K562 (cell line): ENCODE measurements around the gene RNU5D-1. TPM values are rescaled to one million over a fixed set of nuclear protein-coding genes. Genes with fewer than 3 reads are reported as not detected.

Experiments
- BCL6 ChIP-seq: fragments of 250-450 bp; sonication (Bioruptor Pico); IDR thresholded peaks from 2 replicates; pipeline ENCODE4 v1.4.0; 2020
- DNMT1 ChIP-seq: fragments of 450-650 bp; IDR thresholded peaks from 2 replicates; pipeline ENCODE4 v1.6.1; 2016; ENCODE audit warnings: antibody characterized with exemption, mild to moderate bottlenecking
- FOXA1 ChIP-seq: fragments of 450-650 bp; IDR thresholded peaks from 2 replicates; pipeline ENCODE4 v1.6.1; 2016; ENCODE audit warnings: mild to moderate bottlenecking, borderline replicate concordance
- FOXM1 ChIP-seq, 2 experiments: fragments of 450-650 bp in 1 of 2; sonication (generic) in 1 of 2; formaldehyde crosslinking in 1 of 2; IDR thresholded peaks; 2 replicates each; pipeline versions ENCODE4 v1.6.1 to v1.9.0; 2017 to 2022; ENCODE audit warnings: low read depth in 2 of 2, mild to moderate bottlenecking in 2 of 2, missing genetic modification reagents in 1 of 2, moderate library complexity in 1 of 2
- IFI16 ChIP-seq: fragments of 250-450 bp; sonication (Bioruptor Pico); IDR thresholded peaks from 2 replicates; pipeline ENCODE4 v2.1.2; 2022; ENCODE audit warnings: mild to moderate bottlenecking, inconsistent platforms
- ILF3 ChIP-seq: fragments of 450-650 bp; IDR thresholded peaks from 2 replicates; pipeline ENCODE4 v1.6.1; 2018; ENCODE audit warnings: antibody characterized with exemption, mild to moderate bottlenecking, moderate library complexity, borderline replicate concordance
- KDM4B ChIP-seq, 2 experiments: fragments of 450-650 bp in 1 of 2; sonication (generic) in 1 of 2; IDR thresholded peaks; 2 replicates each; pipeline ENCODE4 v1.6.1; 2016 to 2017; ENCODE audit warnings: borderline replicate concordance in 2 of 2, antibody characterized with exemption in 1 of 2, low read depth in 1 of 2, mild to moderate bottlenecking in 1 of 2
- POLR3A ChIP-seq: IDR thresholded peaks from 2 replicates; pipeline ENCODE4 v1.6.1; 2011; ENCODE audit warnings: borderline replicate concordance, mild to moderate bottlenecking, moderate library complexity; ENCODE audit not compliant: insufficient read length, insufficient read depth; ENCODE audit errors: extremely low read depth
- RNF2 ChIP-seq: sonication (generic); IDR thresholded peaks from 2 replicates; pipeline ENCODE4 v1.6.1; 2016
- SMARCE1 ChIP-seq: fragments of 450-650 bp; IDR thresholded peaks from 2 replicates; pipeline ENCODE4 v1.7.1; 2016; ENCODE audit warnings: mild to moderate bottlenecking
- TOE1 ChIP-seq, 2 experiments: fragments of 450-650 bp in 1 of 2; sonication (generic) in 1 of 2; formaldehyde crosslinking in 1 of 2; IDR thresholded peaks; 2 replicates each; pipeline versions ENCODE4 v1.7.1 to v1.8.0; 2016 to 2022; ENCODE audit warnings: borderline replicate concordance in 2 of 2, mild to moderate bottlenecking in 2 of 2, antibody characterized with exemption in 1 of 2, inconsistent platforms in 1 of 2, low read depth in 1 of 2, missing genetic modification reagents in 1 of 2, moderate library complexity in 1 of 2
- U2AF1 ChIP-seq: fragments of 200-400 bp; formaldehyde crosslinking; optimal IDR thresholded peaks from 2 replicates; pipeline ENCODE3; 2017; ENCODE audit warnings: mild to moderate bottlenecking, low read depth, low read length, moderate library complexity
- XRCC4 ChIP-seq: IDR thresholded peaks from one replicate; pipeline ENCODE4 v1.6.1; 2011; ENCODE audit not compliant: insufficient read depth, insufficient read length; ENCODE audit errors: extremely low read depth
- ZNF232 ChIP-seq: sonication (generic); formaldehyde crosslinking; IDR thresholded peaks from 2 replicates; pipeline ENCODE4 v1.8.0; 2022; ENCODE audit warnings: mild to moderate bottlenecking, missing genetic modification reagents
- ZNF507 ChIP-seq: conservative IDR thresholded peaks from 2 replicates; pipeline ENCODE4 v1.6.1; 2017; ENCODE audit warnings: missing genetic modification characterization, missing compliant biosample characterization
- polyA plus RNA-seq, 8 experiments: library from polyadenylated mRNA; depleted of rRNA in 4 of 8; stranded (reverse) in 5 of 8; unstranded in 3 of 8; fragments of >200 nt; fragmentation: Nextera tagmentation in 2 of 8; fragmentation: Illumina TruSeq in 1 of 8; extraction: Ambion mirVana in 2 of 8; extraction: Trizol in 1 of 8; gene quantifications; 2 replicates each; pipeline versions ENCODE4 v1.2.1 to v1.2.3, GENCODE V29; 2011 to 2014; ENCODE audit warnings: inconsistent platforms in 1 of 8, missing spikeins in 1 of 8
- total RNA-seq, 7 experiments: library from RNA; depleted of rRNA in 6 of 7; stranded (reverse); fragments of >200 nt in 6 of 7; fragmentation: Illumina TruSeq in 2 of 7; extraction: Trizol in 2 of 7; gene quantifications; 2 replicates each; pipeline versions ENCODE4 v1.2.1 to v1.2.3, GENCODE V29; 2011 to 2021; ENCODE audit warnings: low replicate concordance in 1 of 7
- TF ChIP-seq, protein P1 (sequence below): fragments of 450-650 bp; IDR thresholded peaks from 2 replicates; pipeline ENCODE4 v1.7.0; 2016; ENCODE audit warnings: borderline replicate concordance
- TF ChIP-seq, protein P2 (sequence below): fragments of 200-800 bp; sonication (Bioruptor generic); IDR thresholded peaks from 2 replicates; pipeline ENCODE4 v1.6.1; 2017; ENCODE audit warnings: missing genetic modification characterization, missing compliant biosample characterization
- TF ChIP-seq, protein P3 (sequence below): fragments of 200-800 bp; sonication (Bioruptor generic); IDR thresholded peaks from 2 replicates; pipeline ENCODE4 v1.6.1; 2016; ENCODE audit warnings: missing genetic modification characterization, missing compliant biosample characterization

The RNU5D-1 gene
- total and polyA plus RNA-seq, 9 of the 15 experiments (the other 6 are each of a cell fraction or from before 2014, with no cell fraction given) = under 0.01 TPM; not detected in 8

DNA sequence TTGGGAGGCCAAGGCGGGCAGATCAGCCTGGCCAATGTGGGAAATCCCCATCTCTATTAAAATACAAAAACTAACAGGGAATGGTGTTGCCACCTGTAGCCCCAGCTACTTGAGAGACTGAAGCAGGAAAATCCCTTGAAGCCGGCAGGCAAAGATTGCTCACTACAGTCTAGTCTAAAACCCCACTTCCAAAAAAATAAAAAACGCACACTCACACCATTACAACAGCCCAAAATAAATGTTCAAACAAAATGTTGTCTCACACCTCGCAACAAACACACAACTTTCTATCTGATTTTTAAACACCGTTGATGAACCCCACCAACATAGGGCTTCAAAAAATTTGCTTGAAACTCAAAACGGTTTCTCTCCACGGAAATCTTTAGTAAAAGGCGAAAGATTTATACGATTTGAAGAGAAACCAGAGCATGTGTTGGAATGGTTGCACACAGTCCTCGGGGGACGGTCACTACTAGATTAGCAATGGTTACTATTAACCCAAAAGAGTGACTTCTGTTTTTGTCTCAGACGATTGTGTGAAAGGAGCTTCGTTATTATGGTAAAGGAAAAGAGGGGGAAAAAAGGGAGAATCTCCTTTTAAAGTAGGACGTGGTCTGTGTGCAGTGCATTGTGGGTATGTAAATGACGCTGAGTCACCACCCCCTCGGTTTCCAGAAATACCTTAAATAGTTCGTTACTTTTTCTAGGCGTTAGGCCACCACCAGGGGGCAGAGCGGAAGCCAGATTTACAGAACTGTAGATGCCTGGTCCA, at the start of gene RNU5D-1 (continued):
- TF ChIP-seq TOE1 (IDR thresholded peaks at IDR 0.05; ENCODE audit: borderline replicate concordance) = peak; percentile 91
- peak; percentile 90 for TF ChIP-seq TOE1 (CRISPR knock-in tag; IDR thresholded peaks at IDR 0.05; ENCODE audit: borderline replicate concordance, low read depth)
- TF ChIP-seq SMARCE1 = no peak; the same call in 1 of the 2 replicates
- TF ChIP-seq KDM4B (IDR thresholded peaks at IDR 0.05; ENCODE audit: borderline replicate concordance in 2 of 2, low read depth in 1 of 2) = peak; percentile 95 to 99; a peak in 3 of 4 replicates
- TF ChIP-seq POLR3A = no peak
- TF ChIP-seq IFI16 (CRISPR knock-in tag) = no peak
- no peak for TF ChIP-seq DNMT1
- TF ChIP-seq XRCC4 = no peak
- no peak for TF ChIP-seq ZNF507 (tag)
- peak; percentile 88 for TF ChIP-seq U2AF1
- TF ChIP-seq, protein P1, sequence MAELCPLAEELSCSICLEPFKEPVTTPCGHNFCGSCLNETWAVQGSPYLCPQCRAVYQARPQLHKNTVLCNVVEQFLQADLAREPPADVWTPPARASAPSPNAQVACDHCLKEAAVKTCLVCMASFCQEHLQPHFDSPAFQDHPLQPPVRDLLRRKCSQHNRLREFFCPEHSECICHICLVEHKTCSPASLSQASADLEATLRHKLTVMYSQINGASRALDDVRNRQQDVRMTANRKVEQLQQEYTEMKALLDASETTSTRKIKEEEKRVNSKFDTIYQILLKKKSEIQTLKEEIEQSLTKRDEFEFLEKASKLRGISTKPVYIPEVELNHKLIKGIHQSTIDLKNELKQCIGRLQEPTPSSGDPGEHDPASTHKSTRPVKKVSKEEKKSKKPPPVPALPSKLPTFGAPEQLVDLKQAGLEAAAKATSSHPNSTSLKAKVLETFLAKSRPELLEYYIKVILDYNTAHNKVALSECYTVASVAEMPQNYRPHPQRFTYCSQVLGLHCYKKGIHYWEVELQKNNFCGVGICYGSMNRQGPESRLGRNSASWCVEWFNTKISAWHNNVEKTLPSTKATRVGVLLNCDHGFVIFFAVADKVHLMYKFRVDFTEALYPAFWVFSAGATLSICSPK = peak; percentile 67; the same call in 1 of the 2 replicates
- TF ChIP-seq, protein P2, sequence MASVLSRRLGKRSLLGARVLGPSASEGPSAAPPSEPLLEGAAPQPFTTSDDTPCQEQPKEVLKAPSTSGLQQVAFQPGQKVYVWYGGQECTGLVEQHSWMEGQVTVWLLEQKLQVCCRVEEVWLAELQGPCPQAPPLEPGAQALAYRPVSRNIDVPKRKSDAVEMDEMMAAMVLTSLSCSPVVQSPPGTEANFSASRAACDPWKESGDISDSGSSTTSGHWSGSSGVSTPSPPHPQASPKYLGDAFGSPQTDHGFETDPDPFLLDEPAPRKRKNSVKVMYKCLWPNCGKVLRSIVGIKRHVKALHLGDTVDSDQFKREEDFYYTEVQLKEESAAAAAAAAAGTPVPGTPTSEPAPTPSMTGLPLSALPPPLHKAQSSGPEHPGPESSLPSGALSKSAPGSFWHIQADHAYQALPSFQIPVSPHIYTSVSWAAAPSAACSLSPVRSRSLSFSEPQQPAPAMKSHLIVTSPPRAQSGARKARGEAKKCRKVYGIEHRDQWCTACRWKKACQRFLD = peak; percentile 75
- TF ChIP-seq BCL6 (CRISPR knock-in tag) = peak; percentile 78
- TF ChIP-seq FOXM1 (IDR thresholded peaks at IDR 0.05; ENCODE audit: low read depth) = 0 out of 2 replicates have a peak, but pooled peaks have one; percentile 61
- TF ChIP-seq FOXM1 (CRISPR knock-in tag; IDR thresholded peaks at IDR 0.05; ENCODE audit: low read depth) = peak; percentile 66; the same call in 1 of the 2 replicates
- peak; percentile 100 for TF ChIP-seq ILF3
- peak; percentile 100 for TF ChIP-seq RNF2
- no peak for TF ChIP-seq ZNF232
- TF ChIP-seq, protein P3, sequence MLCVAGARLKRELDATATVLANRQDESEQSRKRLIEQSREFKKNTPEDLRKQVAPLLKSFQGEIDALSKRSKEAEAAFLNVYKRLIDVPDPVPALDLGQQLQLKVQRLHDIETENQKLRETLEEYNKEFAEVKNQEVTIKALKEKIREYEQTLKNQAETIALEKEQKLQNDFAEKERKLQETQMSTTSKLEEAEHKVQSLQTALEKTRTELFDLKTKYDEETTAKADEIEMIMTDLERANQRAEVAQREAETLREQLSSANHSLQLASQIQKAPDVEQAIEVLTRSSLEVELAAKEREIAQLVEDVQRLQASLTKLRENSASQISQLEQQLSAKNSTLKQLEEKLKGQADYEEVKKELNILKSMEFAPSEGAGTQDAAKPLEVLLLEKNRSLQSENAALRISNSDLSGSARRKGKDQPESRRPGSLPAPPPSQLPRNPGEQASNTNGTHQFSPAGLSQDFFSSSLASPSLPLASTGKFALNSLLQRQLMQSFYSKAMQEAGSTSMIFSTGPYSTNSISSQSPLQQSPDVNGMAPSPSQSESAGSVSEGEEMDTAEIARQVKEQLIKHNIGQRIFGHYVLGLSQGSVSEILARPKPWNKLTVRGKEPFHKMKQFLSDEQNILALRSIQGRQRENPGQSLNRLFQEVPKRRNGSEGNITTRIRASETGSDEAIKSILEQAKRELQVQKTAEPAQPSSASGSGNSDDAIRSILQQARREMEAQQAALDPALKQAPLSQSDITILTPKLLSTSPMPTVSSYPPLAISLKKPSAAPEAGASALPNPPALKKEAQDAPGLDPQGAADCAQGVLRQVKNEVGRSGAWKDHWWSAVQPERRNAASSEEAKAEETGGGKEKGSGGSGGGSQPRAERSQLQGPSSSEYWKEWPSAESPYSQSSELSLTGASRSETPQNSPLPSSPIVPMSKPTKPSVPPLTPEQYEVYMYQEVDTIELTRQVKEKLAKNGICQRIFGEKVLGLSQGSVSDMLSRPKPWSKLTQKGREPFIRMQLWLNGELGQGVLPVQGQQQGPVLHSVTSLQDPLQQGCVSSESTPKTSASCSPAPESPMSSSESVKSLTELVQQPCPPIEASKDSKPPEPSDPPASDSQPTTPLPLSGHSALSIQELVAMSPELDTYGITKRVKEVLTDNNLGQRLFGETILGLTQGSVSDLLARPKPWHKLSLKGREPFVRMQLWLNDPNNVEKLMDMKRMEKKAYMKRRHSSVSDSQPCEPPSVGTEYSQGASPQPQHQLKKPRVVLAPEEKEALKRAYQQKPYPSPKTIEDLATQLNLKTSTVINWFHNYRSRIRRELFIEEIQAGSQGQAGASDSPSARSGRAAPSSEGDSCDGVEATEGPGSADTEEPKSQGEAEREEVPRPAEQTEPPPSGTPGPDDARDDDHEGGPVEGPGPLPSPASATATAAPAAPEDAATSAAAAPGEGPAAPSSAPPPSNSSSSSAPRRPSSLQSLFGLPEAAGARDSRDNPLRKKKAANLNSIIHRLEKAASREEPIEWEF (CRISPR knock-in tag) = peak; percentile 45; the same call in 1 of the 2 replicates
- no peak for TF ChIP-seq FOXA1
